Transverse colon (tissue), 4 donors: ENCODE results near the gene LACRT.

ENCODE experiments used
- CTCF ChIP-seq, 5 experiments: fragments of 200-600 bp in 3 of 5; fragments of 450-650 bp in 2 of 5; sonication (generic) in 3 of 5; IDR thresholded peaks; 1 replicate in 2 of 5; 2 replicates in 3 of 5; pipeline ENCODE4 v1.5.1; 2016 to 2017; ENCODE audit warnings: antibody characterized with exemption in 5 of 5, inconsistent platforms in 3 of 5, mild to moderate bottlenecking in 2 of 5, moderate library complexity in 1 of 5
- POLR2A ChIP-seq: fragments of 450-650 bp; IDR thresholded peaks from one replicate; pipeline ENCODE4 v1.6.1; 2016; ENCODE audit warnings: antibody characterized with exemption, mild to moderate bottlenecking, moderate library complexity
- POLR2AphosphoS5 ChIP-seq, 3 donors: sonication (generic); formaldehyde crosslinking; IDR thresholded peaks; one replicate each; pipeline ENCODE4 v1.6.1; 2016; ENCODE audit warnings: antibody characterized with exemption in 3 of 3

- TF ChIP-seq POLR2AphosphoS5 (IDR thresholded peaks at IDR 0.05) (no peak), CTCF (IDR thresholded peaks at IDR 0.05) (no peak), POLR2A (no peak)
Measured at GRCh38 chr12:54604436-54604835, 30.3 kb downstream of the LACRT start.
